GM12892 (cell line): Measurements from ENCODE around the gene MEGF9.
"Not testable (repeated sequence)": the region's sequence is repeated elsewhere in the genome, so short reads cannot be mapped to it uniquely, and the experiment has no call there.

Source experiments
- DNase-seq: peaks from one replicate; pipeline ENCODE4 v3.0.0; 2011; ENCODE audit not compliant: insufficient read length
- FAIRE-seq: peaks from 2 replicates; lab custom pipeline; 2011; peaks lifted over from hg19 to GRCh38; lab: Jason Lieb, UNC
- POLR2A ChIP-seq: IDR thresholded peaks from 2 replicates; pipeline ENCODE4 v1.6.1; 2011; ENCODE audit warnings: low read depth, low read length, control low read depth
- POLR2AphosphoS5 ChIP-seq: IDR thresholded peaks from 2 replicates; pipeline ENCODE4 v1.6.1; 2011; ENCODE audit warnings: low read depth, low read length, control low read depth
- TAF1 ChIP-seq: IDR thresholded peaks from 2 replicates; pipeline ENCODE4 v1.6.1; 2011; ENCODE audit warnings: low read depth, mild to moderate bottlenecking, control low read depth, low read length, borderline replicate concordance

Gene MEGF9

GRCh38 chr9:120556775-120557174 lies 157.5 kb downstream of the MEGF9 start:
- no peak for DNase-seq
- no peak for FAIRE-seq
- TF ChIP-seq POLR2A (no peak), POLR2AphosphoS5 (no peak), TAF1 (no peak)

DNA sequence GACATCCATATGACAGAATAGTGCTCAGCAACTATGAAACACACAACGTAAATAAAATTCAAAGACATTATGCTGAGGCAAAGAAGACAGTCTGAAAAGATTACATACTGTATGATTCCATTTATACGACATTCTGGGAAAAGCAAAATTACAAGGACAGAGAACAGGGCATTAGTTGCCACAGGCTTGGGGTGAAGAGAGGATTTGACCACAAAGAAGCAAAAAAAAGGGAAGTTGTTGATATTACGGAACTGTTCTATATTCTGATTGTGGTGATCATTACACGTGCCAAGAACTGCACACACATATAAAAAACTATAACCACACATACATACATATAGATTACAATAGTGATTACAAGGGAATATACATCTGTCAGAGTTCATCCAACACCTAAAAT lies 158.4 kb downstream of the MEGF9 start:
- DNase-seq (no peak), FAIRE-seq (no peak)
- TF ChIP-seq POLR2A (no peak), TAF1 (no peak), POLR2AphosphoS5 (no peak)

DNA sequence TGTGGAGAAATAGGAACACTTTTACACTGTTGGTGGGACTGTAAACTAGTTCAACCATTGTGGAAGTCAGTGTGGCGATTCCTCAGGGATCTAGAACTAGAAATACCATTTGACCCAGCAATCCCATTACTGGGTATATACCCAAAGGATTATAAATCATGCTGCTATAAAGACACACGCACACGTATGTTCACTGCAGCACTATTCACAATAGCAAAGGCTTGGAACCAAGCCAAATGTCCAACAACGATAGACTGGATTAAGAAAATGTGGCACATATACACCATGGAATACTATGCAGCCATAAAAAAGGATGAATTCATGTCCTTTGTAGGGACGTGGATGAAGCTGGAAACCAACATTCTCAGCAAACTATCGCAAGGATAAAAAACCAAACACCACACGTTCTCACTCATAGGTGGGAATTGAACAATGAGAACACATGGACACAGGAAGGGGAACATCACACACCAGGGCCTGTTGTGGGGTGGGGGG lies 162.0 kb downstream of the MEGF9 start:
- not testable (repeated sequence) for DNase-seq

More for the DNA sequence above, 162.0 kb downstream of the MEGF9 start:
- FAIRE-seq, result not testable (repeated sequence)
